HEK293 (cell line): ENCODE results near the gene CCDC187.

Experiments
- CTCF ChIA-PET: fragments of 350-600 bp; formaldehyde crosslinking; extraction: SDS; loops from one replicate; lab custom pipeline; 2021; ENCODE audit warnings: antibody characterized with exemption; lab: Yijun Ruan, JAX
- POLR2A ChIA-PET: fragments of 300-600 bp; formaldehyde crosslinking; extraction: SDS; loops from one replicate; lab custom pipeline; 2020; ENCODE audit warnings: antibody characterized with exemption, inconsistent platforms; lab: Yijun Ruan, JAX
- H3K27ac ChIP-seq: fragments of 200-500 bp; sonication (Bioruptor generic); 2 replicates; pipeline ENCODE4 v1.5.1; 2014; ENCODE audit warnings: low read depth, low read length, control low read depth, inconsistent platforms; ENCODE audit errors: extremely low read depth
- H3K36me3 ChIP-seq, 2 experiments: fragments of 200-500 bp in 1 of 2; sonication (Bioruptor generic) in 1 of 2; 1 replicate in 1 of 2; 2 replicates in 1 of 2; pipeline ENCODE4 v1.5.1; 2014 to 2017; ENCODE audit warnings: inconsistent platforms in 2 of 2, low read length in 2 of 2; ENCODE audit not compliant: control insufficient read depth in 2 of 2, insufficient read depth in 1 of 2
- H3K4me1 ChIP-seq: fragments of 200-500 bp; sonication (Bioruptor generic); 2 replicates; pipeline ENCODE4 v1.5.1; 2014; ENCODE audit warnings: mild to moderate bottlenecking, low read length, inconsistent platforms; ENCODE audit not compliant: control insufficient read depth, insufficient read depth
- H3K4me3 ChIP-seq: 2 replicates; pipeline ENCODE4 v1.5.1; 2011; ENCODE audit warnings: low read depth, mild to moderate bottlenecking, control low read depth, low read length, moderate library complexity
- H3K9me3 ChIP-seq: fragments of 200-500 bp; sonication (Bioruptor generic); 2 replicates; pipeline ENCODE4 v1.5.1; 2014; ENCODE audit warnings: low read depth, low read length, inconsistent platforms; ENCODE audit not compliant: control insufficient read depth, insufficient read depth
- EGR2 ChIP-seq: fragments of 450-650 bp; formaldehyde crosslinking; IDR thresholded peaks from 2 replicates; pipeline ENCODE4 v1.5.1; 2016; ENCODE audit warnings: low read depth, missing biosample characterization, missing genetic modification characterization
- GLIS1 ChIP-seq: fragments of 450-650 bp; formaldehyde crosslinking; IDR thresholded peaks from 2 replicates; pipeline ENCODE4 v1.5.1; 2016; ENCODE audit warnings: missing biosample characterization, missing genetic modification characterization
- IKZF3 ChIP-seq: fragments of 450-650 bp; IDR thresholded peaks from 2 replicates; pipeline ENCODE4 v1.5.0; 2018; ENCODE audit warnings: missing biosample characterization, mild to moderate bottlenecking, missing genetic modification characterization, moderate library complexity
- KLF9 ChIP-seq: fragments of 450-650 bp; formaldehyde crosslinking; IDR thresholded peaks from 2 replicates; pipeline ENCODE4 v1.5.1; 2016; ENCODE audit warnings: missing biosample characterization, missing genetic modification characterization, low read depth
- SCRT2 ChIP-seq: fragments of 450-650 bp; formaldehyde crosslinking; IDR thresholded peaks from 2 replicates; pipeline ENCODE4 v1.5.1; 2016; ENCODE audit warnings: missing biosample characterization, missing genetic modification characterization
- ZBTB44 ChIP-seq: fragments of 450-650 bp; IDR thresholded peaks from 2 replicates; pipeline ENCODE4 v1.5.1; 2018; ENCODE audit warnings: missing biosample characterization, mild to moderate bottlenecking, missing genetic modification characterization
- ZFHX2 ChIP-seq: fragments of 450-650 bp; formaldehyde crosslinking; conservative IDR thresholded peaks from 2 replicates; pipeline ENCODE4 v1.5.1; 2016; ENCODE audit warnings: missing biosample characterization, missing genetic modification characterization
- ZNF132 ChIP-seq: fragments of 450-650 bp; formaldehyde crosslinking; IDR thresholded peaks from 2 replicates; pipeline ENCODE4 v1.5.1; 2017; ENCODE audit warnings: missing biosample characterization, missing genetic modification characterization, borderline replicate concordance
- ZNF157 ChIP-seq: fragments of 450-650 bp; formaldehyde crosslinking; IDR thresholded peaks from 2 replicates; pipeline ENCODE4 v1.5.1; 2016; ENCODE audit warnings: missing biosample characterization, missing genetic modification characterization
- ZNF221 ChIP-seq: fragments of 450-650 bp; formaldehyde crosslinking; IDR thresholded peaks from 2 replicates; pipeline ENCODE4 v1.5.1; 2017; ENCODE audit warnings: missing biosample characterization, missing genetic modification characterization, borderline replicate concordance
- ZNF248 ChIP-seq: fragments of 450-650 bp; formaldehyde crosslinking; IDR thresholded peaks from 2 replicates; pipeline ENCODE4 v1.5.1; 2017; ENCODE audit warnings: missing biosample characterization, missing genetic modification characterization
- ZNF311 ChIP-seq: fragments of 450-650 bp; formaldehyde crosslinking; IDR thresholded peaks from 2 replicates; pipeline ENCODE4 v1.5.1; 2017; ENCODE audit warnings: missing biosample characterization, missing genetic modification characterization, borderline replicate concordance
- ZNF501 ChIP-seq: fragments of 450-650 bp; formaldehyde crosslinking; IDR thresholded peaks from 2 replicates; pipeline ENCODE4 v1.5.1; 2016; ENCODE audit warnings: missing biosample characterization, missing genetic modification characterization
- ZNF571 ChIP-seq: fragments of 450-650 bp; formaldehyde crosslinking; IDR thresholded peaks from 2 replicates; pipeline ENCODE4 v1.5.0; 2017; ENCODE audit warnings: missing biosample characterization, missing genetic modification characterization
- ZNF600 ChIP-seq: fragments of 450-650 bp; formaldehyde crosslinking; IDR thresholded peaks from 2 replicates; pipeline ENCODE4 v1.5.1; 2016; ENCODE audit warnings: missing biosample characterization, missing genetic modification characterization
- ZNF645 ChIP-seq: fragments of 450-650 bp; formaldehyde crosslinking; IDR thresholded peaks from 2 replicates; pipeline ENCODE4; 2016; ENCODE audit warnings: missing biosample characterization, missing genetic modification characterization
- ZNF677 ChIP-seq: fragments of 450-650 bp; IDR thresholded peaks from 2 replicates; pipeline ENCODE4 v1.5.0; 2018; ENCODE audit warnings: missing biosample characterization, mild to moderate bottlenecking, missing genetic modification characterization, moderate library complexity

CCDC187 gene

GRCh38 chr9:136282272-136282861, 21.5 kb downstream of the CCDC187 start:
- CTCF ChIA-PET = interaction anchor here (0.6 to 3.2 kb wide), 15 partner anchors 10 to 369 kb away, joined by 3 to 16 read pairs (median 11); no protein-coding TSS in a partner anchor

GRCh38 chr9:136281421-136282271, 22.2 kb downstream of the CCDC187 start:
- Histone ChIP-seq H3K4me1 (no peaks in the 10 kb centered on the region), H3K9me3 (no peaks in the 10 kb centered on the region), H3K27ac (no peak overlapping the region), H3K4me3 (no peak overlapping the region), H3K36me3 (no peaks in the 10 kb centered on the region)
- ChIA-PET POLR2A (no interaction called here), CTCF (interaction anchor here (0.6 to 3.2 kb wide), 6 partner anchors 9 to 112 kb away, joined by 3 to 16 read pairs (median 8); partner anchors contain the start of gene QSOX2)
- TF ChIP-seq ZFHX2 (tag by site-specific recombination) (peak; percentile 88), ZNF677 (tag by site-specific recombination) (no peak), EGR2 (tag by site-specific recombination) (peak; percentile 77)

More at GRCh38 chr9:136282272-136282861, 21.5 kb downstream of the CCDC187 start:
- no peak overlapping the region for H3K4me3 ChIP-seq
- H3K4me1 ChIP-seq = no peaks in the 10 kb centered on the region
- no peaks in the 10 kb centered on the region for H3K36me3 ChIP-seq
- no peaks in the 10 kb centered on the region for H3K9me3 ChIP-seq
- H3K27ac ChIP-seq = no peak overlapping the region
- POLR2A ChIA-PET = interaction anchor here (1.2 kb wide), 1 partner anchor 15 kb away, joined by 3 read pairs; no protein-coding TSS in a partner anchor
- TF ChIP-seq ZNF221 (no peak), ZNF501 (tag by site-specific recombination) (no peak), IKZF3 (no peak), ZNF311 (no peak), GLIS1 (peak; percentile 34; the same call in 1 of the 2 replicates), ZBTB44 (0 out of 2 replicates have a peak, but pooled peaks have one; percentile 23), ZNF157 (no peak), SCRT2 (peak; percentile 53), ZNF132 (no peak), KLF9 (tag by site-specific recombination) (peak; percentile 23; the same call in 1 of the 2 replicates), ZNF645 (tag by site-specific recombination) (no peak), ZNF248 (no peak), ZNF571 (tag by site-specific recombination) (no peak)
- TF ChIP-seq, all 188 proteins: peak for 4

- ChIA-PET CTCF (interaction anchor here (0.6 to 3.2 kb wide), 4 partner anchors 13 to 128 kb away, joined by 3 to 16 read pairs (median 4); partner anchors contain the start of gene QSOX2), POLR2A (no interaction called here)
- no peaks in the 10 kb centered on the region for H3K9me3 ChIP-seq
- H3K4me1 ChIP-seq = no peaks in the 10 kb centered on the region
- TF ChIP-seq ZNF600 (tag by site-specific recombination) = no peak
- no peak overlapping the region for H3K27ac ChIP-seq
- no peaks in the 10 kb centered on the region for H3K36me3 ChIP-seq
- H3K4me3 ChIP-seq = no peak overlapping the region
Measured at GRCh38 chr9:136280535-136281315, 23.2 kb downstream of the CCDC187 start.
